RWPE2 (cell line): ENCODE measurements around the gene CCNT2.
"Not testable (repeated sequence)": the region's sequence is repeated elsewhere in the genome, so short reads cannot be mapped to it uniquely, and the experiment has no call there.

Experiments used
- ATAC-seq: fragments of 200-7000 bp; cut with Tn5 transposase; 3 replicates; pipeline ENCODE4 v1.9.1; 2021; ENCODE audit warnings: low read depth
- DNase-seq: peaks from one replicate; pipeline ENCODE4 v3.0.0-alpha.2; 2020; ENCODE audit warnings: low spot score
- H3K27ac ChIP-seq: fragments of 450-650 bp; 2 replicates; pipeline ENCODE4 v1.5.1; 2017; ENCODE audit warnings: mild to moderate bottlenecking; ENCODE audit not compliant: poor library complexity, severe bottlenecking
- H3K27me3 ChIP-seq: fragments of 250-450 bp; sonication (Bioruptor Pico); 2 replicates; pipeline ENCODE4 v1.5.1; 2021; ENCODE audit warnings: mild to moderate bottlenecking, moderate library complexity; ENCODE audit not compliant: insufficient read depth, poor library complexity, severe bottlenecking
- H3K36me3 ChIP-seq: fragments of 250-450 bp; sonication (Bioruptor Pico); 2 replicates; pipeline ENCODE4 v1.5.1; 2020; ENCODE audit warnings: low read depth, mild to moderate bottlenecking, moderate library complexity
- H3K4me1 ChIP-seq: fragments of 250-450 bp; sonication (Bioruptor Pico); 2 replicates; pipeline ENCODE4 v1.5.1; 2021; ENCODE audit warnings: mild to moderate bottlenecking, moderate library complexity; ENCODE audit not compliant: insufficient read depth, poor library complexity, severe bottlenecking
- H3K4me3 ChIP-seq: fragments of 250-450 bp; sonication (Bioruptor Pico); 2 replicates; pipeline ENCODE4 v1.5.1; 2021; ENCODE audit warnings: mild to moderate bottlenecking, moderate library complexity; ENCODE audit not compliant: severe bottlenecking
- H3K9me3 ChIP-seq: fragments of 250-450 bp; sonication (Bioruptor Pico); 2 replicates; pipeline ENCODE4 v1.5.1; 2021; ENCODE audit warnings: mild to moderate bottlenecking, moderate library complexity; ENCODE audit not compliant: severe bottlenecking
- TF ChIP-seq, protein P1 (sequence below): fragments of 450-650 bp; IDR thresholded peaks from one replicate; pipeline ENCODE4 v1.5.1; 2017; ENCODE audit warnings: mild to moderate bottlenecking, moderate library complexity; ENCODE audit not compliant: poor library complexity, severe bottlenecking

CCNT2 gene

DNA sequence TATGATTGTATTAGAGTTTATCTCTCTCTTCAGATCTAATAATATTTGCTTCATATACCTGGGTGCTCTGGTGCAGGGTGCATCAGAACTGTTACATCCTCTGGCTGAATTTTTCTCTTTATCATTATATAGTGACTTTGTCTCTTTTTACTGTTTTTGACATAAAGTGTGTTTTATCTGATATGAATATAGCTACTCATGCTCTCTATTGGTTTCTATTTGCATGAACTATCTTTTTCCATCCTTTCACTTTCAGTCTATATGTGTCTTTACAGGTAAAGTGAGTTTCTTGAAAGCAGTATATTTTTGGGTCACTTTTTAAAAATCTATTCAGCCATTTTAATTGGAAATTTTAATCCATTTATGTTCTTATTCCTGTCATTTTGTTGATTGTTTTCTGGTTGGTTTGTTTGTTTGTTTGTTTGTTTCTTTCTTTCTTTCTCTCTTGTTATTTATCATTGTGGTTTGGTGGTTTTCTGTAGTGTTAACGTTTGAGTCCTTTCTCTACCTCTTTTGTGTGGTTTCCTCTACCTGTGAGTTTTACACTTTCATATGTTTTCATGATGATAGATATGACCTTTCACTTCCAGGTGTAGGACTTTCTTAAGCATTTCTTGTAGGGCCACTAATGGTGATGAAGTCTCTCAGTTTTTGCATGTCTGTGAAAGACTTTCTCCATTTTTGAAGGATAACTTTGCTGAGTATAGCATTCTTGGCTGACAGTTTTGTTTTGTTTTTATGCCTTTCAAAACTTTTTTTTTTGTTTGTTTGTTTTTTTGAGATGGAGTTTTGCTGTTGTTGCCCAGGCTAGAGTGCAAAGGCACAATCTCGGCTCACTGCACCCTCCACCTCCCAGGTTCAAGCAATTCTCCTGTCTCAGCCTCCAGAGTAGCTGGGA lies 54.9 kb downstream of the CCNT2 start:
- Histone ChIP-seq H3K27ac (no peak overlapping the region), H3K4me3 (no peak overlapping the region), H3K27me3 (no peaks in the 10 kb centered on the region), H3K9me3 (peaks cover 1% of the 10 kb centered on the region), H3K4me1 (no peaks in the 10 kb centered on the region), H3K36me3 (no peaks in the 10 kb centered on the region)
- DNase-seq: no peak
- TF ChIP-seq, protein P1, sequence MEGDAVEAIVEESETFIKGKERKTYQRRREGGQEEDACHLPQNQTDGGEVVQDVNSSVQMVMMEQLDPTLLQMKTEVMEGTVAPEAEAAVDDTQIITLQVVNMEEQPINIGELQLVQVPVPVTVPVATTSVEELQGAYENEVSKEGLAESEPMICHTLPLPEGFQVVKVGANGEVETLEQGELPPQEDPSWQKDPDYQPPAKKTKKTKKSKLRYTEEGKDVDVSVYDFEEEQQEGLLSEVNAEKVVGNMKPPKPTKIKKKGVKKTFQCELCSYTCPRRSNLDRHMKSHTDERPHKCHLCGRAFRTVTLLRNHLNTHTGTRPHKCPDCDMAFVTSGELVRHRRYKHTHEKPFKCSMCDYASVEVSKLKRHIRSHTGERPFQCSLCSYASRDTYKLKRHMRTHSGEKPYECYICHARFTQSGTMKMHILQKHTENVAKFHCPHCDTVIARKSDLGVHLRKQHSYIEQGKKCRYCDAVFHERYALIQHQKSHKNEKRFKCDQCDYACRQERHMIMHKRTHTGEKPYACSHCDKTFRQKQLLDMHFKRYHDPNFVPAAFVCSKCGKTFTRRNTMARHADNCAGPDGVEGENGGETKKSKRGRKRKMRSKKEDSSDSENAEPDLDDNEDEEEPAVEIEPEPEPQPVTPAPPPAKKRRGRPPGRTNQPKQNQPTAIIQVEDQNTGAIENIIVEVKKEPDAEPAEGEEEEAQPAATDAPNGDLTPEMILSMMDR: no peak
- ATAC-seq: no peak

GRCh38 chr2:134975281-134976009 lies 56.8 kb downstream of the CCNT2 start:
- no peaks in the 10 kb centered on the region for H3K4me1 ChIP-seq
- TF ChIP-seq, protein P1: no peak
- H3K9me3 ChIP-seq: peaks cover 1% of the 10 kb centered on the region
- H3K4me3 ChIP-seq: no peak overlapping the region
- ATAC-seq (no peak), DNase-seq (no peak)
- H3K36me3 ChIP-seq: no peaks in the 10 kb centered on the region
- no peaks in the 10 kb centered on the region for H3K27me3 ChIP-seq
- no peak overlapping the region for H3K27ac ChIP-seq

DNA sequence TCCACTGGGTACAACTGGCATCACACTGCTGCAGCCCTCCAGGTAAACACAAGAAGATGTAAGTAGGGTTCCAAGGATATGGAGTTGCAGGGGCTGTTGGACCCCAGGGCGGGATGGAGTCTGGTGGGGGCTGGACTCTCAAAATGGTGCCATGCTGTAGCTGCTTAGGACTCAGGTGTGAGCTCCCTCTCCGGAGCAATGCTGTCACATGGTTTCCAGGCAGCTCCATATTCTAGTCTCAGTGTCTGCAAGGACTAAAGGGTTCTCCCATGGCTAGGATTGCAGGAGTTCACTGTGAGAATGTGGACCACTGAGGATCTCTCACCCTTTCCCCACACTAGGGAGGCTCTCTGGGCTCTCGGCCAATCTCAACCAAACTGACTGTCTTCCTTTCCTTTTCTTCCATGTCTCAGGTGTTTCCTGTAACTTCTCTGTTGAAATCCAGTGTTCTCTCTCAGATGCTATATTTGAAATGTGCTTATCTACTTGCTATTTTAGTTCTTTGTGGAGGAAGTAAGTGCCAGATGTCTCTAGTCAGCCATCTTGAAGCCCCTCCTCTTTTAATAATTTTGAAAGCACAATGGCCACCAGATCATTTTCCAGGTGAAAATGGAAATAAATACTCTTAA lies 57.6 kb downstream of the CCNT2 start:
- H3K9me3 ChIP-seq: peaks cover 1% of the 10 kb centered on the region
- H3K27ac ChIP-seq: no peak overlapping the region
- ATAC-seq (no peak), DNase-seq (no peak)
- no peaks in the 10 kb centered on the region for H3K27me3 ChIP-seq
- no peaks in the 10 kb centered on the region for H3K4me1 ChIP-seq
- H3K36me3 ChIP-seq: no peaks in the 10 kb centered on the region
- TF ChIP-seq, protein P1: no peak
- H3K4me3 ChIP-seq: no peak overlapping the region

GRCh38 chr2:134977104-134977503 lies 58.5 kb downstream of the CCNT2 start:
- not testable (repeated sequence) for H3K36me3 ChIP-seq, H3K4me3 ChIP-seq, H3K4me1 ChIP-seq, H3K27me3 ChIP-seq, H3K27ac ChIP-seq, ATAC-seq, H3K9me3 ChIP-seq, DNase-seq

DNA sequence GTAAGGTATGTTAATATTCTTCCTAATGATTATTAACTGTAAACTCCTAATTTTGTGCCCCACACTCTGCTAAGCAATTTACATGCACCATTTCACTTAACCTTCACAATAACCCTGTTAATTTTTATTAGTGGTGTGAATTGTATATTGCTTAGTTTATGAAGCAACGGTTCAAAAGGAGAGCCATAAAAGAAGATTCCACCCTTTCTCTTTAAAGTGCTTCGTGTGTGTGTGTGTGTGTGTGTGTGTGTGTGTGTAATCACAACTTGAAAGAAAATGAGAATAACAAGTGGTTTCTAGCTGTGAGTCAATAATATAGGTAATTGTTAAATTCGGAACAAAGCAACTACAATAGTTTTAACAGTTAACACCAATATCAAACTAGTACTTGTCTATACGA lies 60.6 kb downstream of the CCNT2 start:
- Histone ChIP-seq H3K27ac (no peak overlapping the region), H3K9me3 (no peaks in the 10 kb centered on the region), H3K4me1 (no peaks in the 10 kb centered on the region), H3K27me3 (no peaks in the 10 kb centered on the region), H3K36me3 (no peaks in the 10 kb centered on the region), H3K4me3 (no peak overlapping the region)
- no peak for DNase-seq
- no peak for ATAC-seq
- TF ChIP-seq, protein P1: no peak
